GM23338 (cell line): Measurements from ENCODE around the gene CFAP57. TPM values are rescaled to one million over a fixed set of nuclear protein-coding genes. Genes with fewer than 3 reads are reported as not detected.

Source experiments
- ATAC-seq: fragments of 200-7000 bp; cut with Tn5 transposase; 3 replicates; pipeline ENCODE4 v1.9.1; 2020
- DNase-seq: peaks from one replicate; pipeline ENCODE4 v3.0.0-alpha.2; 2015; ENCODE audit warnings: low spot score
- H2AFZ ChIP-seq: fragments of 200-600 bp; sonication (generic); 2 replicates; pipeline ENCODE4 v1.8.0; 2016; ENCODE audit warnings: antibody characterized with exemption, mild to moderate bottlenecking, moderate library complexity
- H3F3A ChIP-seq: fragments of 200-600 bp; sonication (generic); replicated peaks from 2 replicates; pipeline ENCODE4 v1.8.0; 2017; ENCODE audit warnings: antibody characterized with exemption, mixed run types, low read depth
- H3K27ac ChIP-seq: fragments of 200-600 bp; sonication (generic); 2 replicates; pipeline ENCODE4 v1.6.1; 2016; ENCODE audit warnings: low read depth
- H3K27me3 ChIP-seq: fragments of 200-600 bp; sonication (generic); 2 replicates; pipeline ENCODE4 v1.8.0; 2016; ENCODE audit warnings: mild to moderate bottlenecking, mixed run types, moderate library complexity; ENCODE audit not compliant: insufficient read depth
- H3K36me3 ChIP-seq: fragments of 200-600 bp; sonication (generic); 2 replicates; pipeline ENCODE4 v1.8.0; 2016; ENCODE audit warnings: mild to moderate bottlenecking; ENCODE audit not compliant: insufficient read depth
- H3K4me1 ChIP-seq: fragments of 200-600 bp; sonication (generic); 2 replicates; pipeline ENCODE4 v1.8.0; 2016; ENCODE audit warnings: mild to moderate bottlenecking, moderate library complexity; ENCODE audit not compliant: insufficient read depth
- H3K4me2 ChIP-seq: fragments of 200-600 bp; sonication (generic); 2 replicates; pipeline ENCODE4 v1.7.1; 2017; ENCODE audit warnings: mixed run types
- H3K4me3 ChIP-seq: fragments of 200-600 bp; sonication (generic); 2 replicates; pipeline ENCODE4 v1.6.1; 2016; ENCODE audit warnings: mixed run types
- H3K79me2 ChIP-seq: fragments of 200-600 bp; sonication (generic); replicated peaks from 2 replicates; pipeline ENCODE4 v1.8.0; 2017; ENCODE audit warnings: mild to moderate bottlenecking; ENCODE audit not compliant: insufficient read depth
- H3K9me2 ChIP-seq: fragments of 200-600 bp; sonication (generic); 2 replicates; pipeline ENCODE4 v1.8.0; 2017; ENCODE audit not compliant: insufficient read depth
- H4K20me1 ChIP-seq: fragments of 200-600 bp; sonication (generic); replicated peaks from 2 replicates; pipeline ENCODE4 v1.8.0; 2017; ENCODE audit warnings: mild to moderate bottlenecking; ENCODE audit not compliant: insufficient read depth
- H3K27ac Mint-ChIP-seq: 2 replicates; pipeline ENCODE4 v1.8.0; 2020; ENCODE audit warnings: inconsistent platforms, mild to moderate bottlenecking, moderate library complexity, mixed read lengths
- H3K27me3 Mint-ChIP-seq: 3 replicates; pipeline ENCODE4 v1.8.0; 2022; ENCODE audit warnings: low read depth, mild to moderate bottlenecking, moderate library complexity, mixed read lengths, inconsistent platforms; ENCODE audit not compliant: insufficient read depth, poor library complexity
- H3K36me3 Mint-ChIP-seq: 3 replicates; pipeline ENCODE4 v1.8.0; 2021; ENCODE audit warnings: low read depth, mild to moderate bottlenecking, inconsistent platforms, moderate library complexity, mixed read lengths
- H3K4me1 Mint-ChIP-seq: 3 replicates; pipeline ENCODE4 v1.8.0; 2020; ENCODE audit warnings: mild to moderate bottlenecking, inconsistent platforms, mixed read lengths
- H3K4me3 Mint-ChIP-seq: 3 replicates; pipeline ENCODE4 v1.8.0; 2021; ENCODE audit warnings: moderate library complexity, mild to moderate bottlenecking, inconsistent platforms, mixed read lengths
- H3K9me3 Mint-ChIP-seq: 3 replicates; pipeline ENCODE4 v1.8.0; 2020; ENCODE audit warnings: moderate library complexity, mild to moderate bottlenecking, inconsistent platforms, mixed read lengths
- CREB1 ChIP-seq: fragments of 250-450 bp; sonication (Bioruptor Pico); IDR thresholded peaks from 2 replicates; pipeline ENCODE4 v1.5.0; 2020; ENCODE audit warnings: low read depth, mild to moderate bottlenecking, moderate library complexity
- EZH2 ChIP-seq: fragments of 200-600 bp; sonication (generic); IDR thresholded peaks from one replicate; pipeline ENCODE4 v1.8.0; 2017; ENCODE audit warnings: antibody characterized with exemption, mild to moderate bottlenecking, low read depth; ENCODE audit not compliant: unreplicated experiment
- EZH2phosphoT487 ChIP-seq: fragments of 200-600 bp; sonication (generic); IDR thresholded peaks from one replicate; pipeline ENCODE4 v1.8.1; 2018; ENCODE audit warnings: antibody characterized with exemption; ENCODE audit not compliant: unreplicated experiment
- JUNB ChIP-seq: IDR thresholded peaks from one replicate; pipeline ENCODE4 v1.6.1; 2016; ENCODE audit warnings: antibody characterized with exemption; ENCODE audit not compliant: unreplicated experiment
- NANOG ChIP-seq: IDR thresholded peaks from 2 replicates; pipeline ENCODE4 v1.6.1; 2016; ENCODE audit warnings: antibody characterized with exemption, borderline replicate concordance
- POLR2AphosphoS5 ChIP-seq: IDR thresholded peaks from 2 replicates; pipeline ENCODE4 v1.6.1; 2016; ENCODE audit warnings: antibody characterized with exemption, low read depth
- REST ChIP-seq: IDR thresholded peaks from one replicate; pipeline ENCODE4 v1.6.1; 2018; ENCODE audit warnings: antibody characterized with exemption; ENCODE audit not compliant: unreplicated experiment
- ZNF114 ChIP-seq: fragments of 250-450 bp; sonication (Bioruptor Pico); IDR thresholded peaks from 2 replicates; pipeline ENCODE4 v1.5.0; 2020; ENCODE audit warnings: mild to moderate bottlenecking, moderate library complexity
- ZNF331 ChIP-seq: fragments of 250-450 bp; sonication (Bioruptor Pico); IDR thresholded peaks from 2 replicates; pipeline ENCODE4 v1.5.0; 2020; ENCODE audit warnings: low read depth, mild to moderate bottlenecking, moderate library complexity
- polyA plus RNA-seq: library from polyadenylated mRNA; unstranded; fragments of >200 nt; fragmentation: Nextera tagmentation; extraction: Ambion mirVana; gene quantifications from 2 replicates; pipeline ENCODE4 v1.2.1, GENCODE V29; 2016
- total RNA-seq: library from RNA; depleted of rRNA; stranded (reverse); fragments of >200 nt; shearing (Covaris generic); gene quantifications from 2 replicates; pipeline ENCODE4 v1.2.3, GENCODE V29; 2014
- TF ChIP-seq, protein P1 (sequence below), 2 experiments: fragments of 200-600 bp in 1 of 2; sonication (generic) in 1 of 2; conservative IDR thresholded peaks; 2 replicates each; pipeline versions ENCODE4 v1.5.1 to v1.6.1; 2016 to 2017; ENCODE audit warnings: antibody characterized with exemption in 2 of 2, low read depth in 2 of 2, mild to moderate bottlenecking in 2 of 2, moderate library complexity in 1 of 2
- TF ChIP-seq, protein P2 (sequence below): fragments of 250-450 bp; sonication (Bioruptor Pico); IDR thresholded peaks from 2 replicates; pipeline ENCODE4 v1.5.0; 2020; ENCODE audit warnings: mild to moderate bottlenecking, moderate library complexity

CFAP57 gene
- total and polyA plus RNA-seq, 2 experiments from 2014 or later, result 0.37 to 0.38 TPM

DNA sequence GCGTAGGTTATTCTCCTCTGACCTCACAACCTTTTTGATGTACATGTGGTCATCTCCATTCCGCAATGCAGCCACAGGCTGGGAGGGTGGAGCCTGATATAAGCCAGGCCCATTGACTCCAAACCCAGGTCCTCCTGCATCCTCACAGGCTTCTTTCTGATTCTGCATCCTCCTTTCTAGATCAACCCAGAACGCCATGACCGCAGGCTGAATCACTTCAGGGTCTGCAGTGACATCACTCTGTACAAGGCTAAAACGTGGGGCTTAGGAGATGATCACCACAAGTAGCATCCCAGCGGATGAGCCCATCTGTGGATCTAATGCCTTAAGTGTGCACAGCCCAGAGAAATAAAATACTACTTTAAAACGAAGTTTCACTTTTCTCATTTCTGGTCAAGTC lies 16.1 kb upstream of the CFAP57 start:
- H2AFZ ChIP-seq, result no peak overlapping the region
- ATAC-seq (no peak), DNase-seq (no peak)
- TF ChIP-seq, protein P1, sequence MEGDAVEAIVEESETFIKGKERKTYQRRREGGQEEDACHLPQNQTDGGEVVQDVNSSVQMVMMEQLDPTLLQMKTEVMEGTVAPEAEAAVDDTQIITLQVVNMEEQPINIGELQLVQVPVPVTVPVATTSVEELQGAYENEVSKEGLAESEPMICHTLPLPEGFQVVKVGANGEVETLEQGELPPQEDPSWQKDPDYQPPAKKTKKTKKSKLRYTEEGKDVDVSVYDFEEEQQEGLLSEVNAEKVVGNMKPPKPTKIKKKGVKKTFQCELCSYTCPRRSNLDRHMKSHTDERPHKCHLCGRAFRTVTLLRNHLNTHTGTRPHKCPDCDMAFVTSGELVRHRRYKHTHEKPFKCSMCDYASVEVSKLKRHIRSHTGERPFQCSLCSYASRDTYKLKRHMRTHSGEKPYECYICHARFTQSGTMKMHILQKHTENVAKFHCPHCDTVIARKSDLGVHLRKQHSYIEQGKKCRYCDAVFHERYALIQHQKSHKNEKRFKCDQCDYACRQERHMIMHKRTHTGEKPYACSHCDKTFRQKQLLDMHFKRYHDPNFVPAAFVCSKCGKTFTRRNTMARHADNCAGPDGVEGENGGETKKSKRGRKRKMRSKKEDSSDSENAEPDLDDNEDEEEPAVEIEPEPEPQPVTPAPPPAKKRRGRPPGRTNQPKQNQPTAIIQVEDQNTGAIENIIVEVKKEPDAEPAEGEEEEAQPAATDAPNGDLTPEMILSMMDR (conservative IDR thresholded peaks at IDR 0.05; ENCODE audit: low read depth in 2 of 2), result no peak
- TF ChIP-seq ZNF331 (CRISPR knock-in tag) (no peak), JUNB (no peak), REST (no peak), CREB1 (CRISPR knock-in tag) (no peak), ZNF114 (CRISPR knock-in tag) (no peak)
- H3K27me3 Mint-ChIP-seq, result no peaks in the 10 kb centered on the region
- H3K79me2 ChIP-seq, result no peaks in the 10 kb centered on the region
- H3K9me3 Mint-ChIP-seq, result no peaks in the 10 kb centered on the region
- H3K4me1 Mint-ChIP-seq, result peaks cover 3% of the 10 kb centered on the region; the same call in 2 of the 3 replicates
- H3K27ac Mint-ChIP-seq, result no peak overlapping the region
- H3K9me2 ChIP-seq, result peaks cover 6% of the 10 kb centered on the region; the same call in 1 of the 2 replicates
- H4K20me1 ChIP-seq, result no peaks in the 10 kb centered on the region
- H3F3A ChIP-seq, result no peaks in the 10 kb centered on the region
- no peaks in the 10 kb centered on the region for H3K27me3 ChIP-seq
- H3K27ac ChIP-seq, result no peak overlapping the region
- no peak overlapping the region for H3K4me2 ChIP-seq
- H3K36me3 Mint-ChIP-seq, result no peaks in the 10 kb centered on the region
- H3K36me3 ChIP-seq, result no peaks in the 10 kb centered on the region
- H3K4me3 Mint-ChIP-seq, result no peak overlapping the region
- H3K4me3 ChIP-seq, result no peak overlapping the region
- no peaks in the 10 kb centered on the region; the same call in 1 of the 2 replicates for H3K4me1 ChIP-seq

- H3K4me3 Mint-ChIP-seq, result no peak overlapping the region
- Histone ChIP-seq H3K79me2 (peaks cover 23% of the 10 kb centered on the region), H3K4me3 (no peak overlapping the region), H3K27me3 (no peaks in the 10 kb centered on the region), H3F3A (peaks cover 8% of the 10 kb centered on the region; the same call in 1 of the 2 replicates), H3K27ac (peak overlapping the region; percentile 12; the same call in 1 of the 2 replicates), H3K36me3 (peaks cover 53% of the 10 kb centered on the region), H3K4me2 (no peak overlapping the region), H4K20me1 (no peaks in the 10 kb centered on the region; the same call in 1 of the 2 replicates), H3K9me2 (no peaks in the 10 kb centered on the region), H3K4me1 (no peaks in the 10 kb centered on the region), H2AFZ (no peak overlapping the region)
- DNase-seq, result no peak
- no peak for ATAC-seq
- H3K27me3 Mint-ChIP-seq, result peaks cover 3% of the 10 kb centered on the region
- peaks cover 63% of the 10 kb centered on the region for H3K36me3 Mint-ChIP-seq
- peaks cover 3% of the 10 kb centered on the region; the same call in 1 of the 3 replicates for H3K4me1 Mint-ChIP-seq
- no peak overlapping the region for H3K27ac Mint-ChIP-seq
- H3K9me3 Mint-ChIP-seq, result no peaks in the 10 kb centered on the region; the same call in 2 of the 3 replicates
- no peak for TF ChIP-seq CREB1 (CRISPR knock-in tag)
- no peak for TF ChIP-seq JUNB
- no peak for TF ChIP-seq EZH2phosphoT487
- TF ChIP-seq EZH2, result no peak
- TF ChIP-seq POLR2AphosphoS5, result no peak
- TF ChIP-seq, protein P2, sequence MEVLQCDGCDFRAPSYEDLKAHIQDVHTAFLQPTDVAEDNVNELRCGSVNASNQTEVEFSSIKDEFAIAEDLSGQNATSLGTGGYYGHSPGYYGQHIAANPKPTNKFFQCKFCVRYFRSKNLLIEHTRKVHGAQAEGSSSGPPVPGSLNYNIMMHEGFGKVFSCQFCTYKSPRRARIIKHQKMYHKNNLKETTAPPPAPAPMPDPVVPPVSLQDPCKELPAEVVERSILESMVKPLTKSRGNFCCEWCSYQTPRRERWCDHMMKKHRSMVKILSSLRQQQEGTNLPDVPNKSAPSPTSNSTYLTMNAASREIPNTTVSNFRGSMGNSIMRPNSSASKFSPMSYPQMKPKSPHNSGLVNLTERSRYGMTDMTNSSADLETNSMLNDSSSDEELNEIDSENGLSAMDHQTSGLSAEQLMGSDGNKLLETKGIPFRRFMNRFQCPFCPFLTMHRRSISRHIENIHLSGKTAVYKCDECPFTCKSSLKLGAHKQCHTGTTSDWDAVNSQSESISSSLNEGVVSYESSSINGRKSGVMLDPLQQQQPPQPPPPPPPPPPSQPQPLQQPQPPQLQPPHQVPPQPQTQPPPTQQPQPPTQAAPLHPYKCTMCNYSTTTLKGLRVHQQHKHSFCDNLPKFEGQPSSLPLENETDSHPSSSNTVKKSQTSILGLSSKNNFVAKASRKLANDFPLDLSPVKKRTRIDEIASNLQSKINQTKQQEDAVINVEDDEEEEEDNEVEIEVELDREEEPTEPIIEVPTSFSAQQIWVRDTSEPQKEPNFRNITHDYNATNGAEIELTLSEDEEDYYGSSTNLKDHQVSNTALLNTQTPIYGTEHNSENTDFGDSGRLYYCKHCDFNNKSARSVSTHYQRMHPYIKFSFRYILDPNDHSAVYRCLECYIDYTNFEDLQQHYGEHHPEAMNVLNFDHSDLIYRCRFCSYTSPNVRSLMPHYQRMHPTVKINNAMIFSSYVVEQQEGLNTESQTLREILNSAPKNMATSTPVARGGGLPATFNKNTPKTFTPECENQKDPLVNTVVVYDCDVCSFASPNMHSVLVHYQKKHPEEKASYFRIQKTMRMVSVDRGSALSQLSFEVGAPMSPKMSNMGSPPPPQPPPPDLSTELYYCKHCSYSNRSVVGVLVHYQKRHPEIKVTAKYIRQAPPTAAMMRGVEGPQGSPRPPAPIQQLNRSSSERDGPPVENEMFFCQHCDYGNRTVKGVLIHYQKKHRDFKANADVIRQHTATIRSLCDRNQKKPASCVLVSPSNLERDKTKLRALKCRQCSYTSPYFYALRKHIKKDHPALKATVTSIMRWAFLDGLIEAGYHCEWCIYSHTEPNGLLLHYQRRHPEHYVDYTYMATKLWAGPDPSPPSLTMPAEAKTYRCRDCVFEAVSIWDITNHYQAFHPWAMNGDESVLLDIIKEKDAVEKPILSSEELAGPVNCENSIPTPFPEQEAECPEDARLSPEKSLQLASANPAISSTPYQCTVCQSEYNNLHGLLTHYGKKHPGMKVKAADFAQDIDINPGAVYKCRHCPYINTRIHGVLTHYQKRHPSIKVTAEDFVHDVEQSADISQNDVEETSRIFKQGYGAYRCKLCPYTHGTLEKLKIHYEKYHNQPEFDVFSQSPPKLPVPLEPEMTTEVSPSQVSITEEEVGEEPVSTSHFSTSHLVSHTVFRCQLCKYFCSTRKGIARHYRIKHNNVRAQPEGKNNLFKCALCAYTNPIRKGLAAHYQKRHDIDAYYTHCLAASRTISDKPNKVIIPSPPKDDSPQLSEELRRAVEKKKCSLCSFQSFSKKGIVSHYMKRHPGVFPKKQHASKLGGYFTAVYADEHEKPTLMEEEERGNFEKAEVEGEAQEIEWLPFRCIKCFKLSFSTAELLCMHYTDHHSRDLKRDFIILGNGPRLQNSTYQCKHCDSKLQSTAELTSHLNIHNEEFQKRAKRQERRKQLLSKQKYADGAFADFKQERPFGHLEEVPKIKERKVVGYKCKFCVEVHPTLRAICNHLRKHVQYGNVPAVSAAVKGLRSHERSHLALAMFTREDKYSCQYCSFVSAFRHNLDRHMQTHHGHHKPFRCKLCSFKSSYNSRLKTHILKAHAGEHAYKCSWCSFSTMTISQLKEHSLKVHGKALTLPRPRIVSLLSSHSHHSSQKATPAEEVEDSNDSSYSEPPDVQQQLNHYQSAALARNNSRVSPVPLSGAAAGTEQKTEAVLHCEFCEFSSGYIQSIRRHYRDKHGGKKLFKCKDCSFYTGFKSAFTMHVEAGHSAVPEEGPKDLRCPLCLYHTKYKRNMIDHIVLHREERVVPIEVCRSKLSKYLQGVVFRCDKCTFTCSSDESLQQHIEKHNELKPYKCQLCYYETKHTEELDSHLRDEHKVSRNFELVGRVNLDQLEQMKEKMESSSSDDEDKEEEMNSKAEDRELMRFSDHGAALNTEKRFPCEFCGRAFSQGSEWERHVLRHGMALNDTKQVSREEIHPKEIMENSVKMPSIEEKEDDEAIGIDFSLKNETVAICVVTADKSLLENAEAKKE (CRISPR knock-in tag), result no peak
- TF ChIP-seq NANOG, result no peak
Measured at GRCh38 chr1:43165162-43165561, 7.0 kb upstream of the CFAP57 start.
